ENCODE measurements around the gene XKR7.
A peak's percentile ranks its signal among the peaks of the same experiment; 100 is the strongest.

XKR7 gene

DNA sequence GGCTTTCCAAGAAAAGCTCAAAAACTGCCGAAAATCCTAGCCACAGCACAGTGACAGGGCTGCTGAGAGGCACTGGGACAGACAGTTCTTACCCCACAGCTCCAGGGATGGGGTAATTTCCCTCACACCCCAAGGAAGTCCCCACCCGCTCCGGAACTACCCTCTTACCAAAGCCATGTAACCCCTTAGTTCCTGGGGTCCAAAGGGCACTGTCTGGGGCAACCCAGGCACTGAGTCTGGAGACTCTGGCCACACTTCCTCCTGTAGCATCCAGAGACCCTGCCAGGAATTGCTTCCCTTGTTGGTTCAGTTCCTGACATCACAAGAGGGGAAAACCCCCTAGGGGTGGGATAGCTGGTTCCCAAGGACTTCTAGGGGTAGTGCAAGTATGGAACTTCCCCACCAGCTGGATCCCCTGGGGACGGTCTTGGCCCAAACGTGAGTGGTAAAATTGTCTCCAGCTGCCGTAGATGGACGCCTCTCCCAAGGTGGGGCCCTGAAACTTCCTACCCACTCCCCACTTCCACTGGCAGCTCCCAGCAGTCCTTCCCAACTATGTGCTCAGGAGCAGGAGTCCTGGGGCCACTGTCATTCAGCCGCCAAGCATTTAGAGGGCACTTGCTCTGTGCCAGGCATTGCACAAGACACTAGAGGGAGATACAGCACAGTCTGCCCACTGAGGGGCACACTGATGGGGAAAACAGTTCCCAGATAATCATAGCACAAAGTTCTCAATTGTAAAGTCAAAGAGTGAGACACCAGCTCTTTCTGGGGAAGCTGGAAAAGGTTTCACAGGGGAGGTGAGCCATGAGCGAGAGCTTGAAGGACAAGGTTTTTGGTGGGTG, 66.9 kb downstream of the XKR7 start:
- H3K4me1 ChIP-seq (ENCODE audit: control insufficient read depth in 1 of 2, insufficient read depth in 2 of 2, low read length in 2 of 2), result peaks cover 0 to 7% of the 10 kb centered on the region in 2 donors

GRCh38 chr20:32035426-32035779, 67.5 kb downstream of the XKR7 start:
- Histone ChIP-seq H3K9ac (ENCODE audit: low read depth in 1 of 2, low read length in 2 of 2) (no peak overlapping the region), H3K9me3 (ENCODE audit: control insufficient read depth in 1 of 2, low read length in 2 of 2) (no peaks in the 10 kb centered on the region), H3K27me3 (ENCODE audit: control insufficient read depth in 1 of 2, insufficient read depth in 2 of 2, low read length in 2 of 2) (peaks cover 27 to 28% of the 10 kb centered on the region in 2 donors), H3K27ac (ENCODE audit: low read depth, low read length) (no peak overlapping the region), H3K4me1 (ENCODE audit: control insufficient read depth in 1 of 2, insufficient read depth in 2 of 2, low read length in 2 of 2) (peaks cover 0 to 7% of the 10 kb centered on the region in 2 donors), H3K36me3 (ENCODE audit: control insufficient read depth in 1 of 2, insufficient read depth in 2 of 2, low read length in 2 of 2) (no peaks in the 10 kb centered on the region), H3K4me3 (ENCODE audit: low read depth in 1 of 2, low read length in 2 of 2) (no peak overlapping the region)

More for the DNA sequence above, 66.9 kb downstream of the XKR7 start:
- no peaks in the 10 kb centered on the region for H3K36me3 ChIP-seq (ENCODE audit: control insufficient read depth in 1 of 2, insufficient read depth in 2 of 2, low read length in 2 of 2)
- H3K9ac ChIP-seq (ENCODE audit: low read depth in 1 of 2, low read length in 2 of 2), result no peak overlapping the region
- H3K27ac ChIP-seq (ENCODE audit: low read depth, low read length), result no peak overlapping the region
- no peak overlapping the region for H3K4me3 ChIP-seq (ENCODE audit: low read depth in 1 of 2, low read length in 2 of 2)
- no peaks in the 10 kb centered on the region for H3K9me3 ChIP-seq (ENCODE audit: control insufficient read depth in 1 of 2, low read length in 2 of 2)
- H3K27me3 ChIP-seq (ENCODE audit: control insufficient read depth in 1 of 2, insufficient read depth in 2 of 2, low read length in 2 of 2), result peaks cover 29 to 33% of the 10 kb centered on the region in 2 donors

- no peaks in the 10 kb centered on the region for H3K36me3 ChIP-seq (ENCODE audit: control insufficient read depth in 1 of 2, insufficient read depth in 2 of 2, low read length in 2 of 2)
- H3K4me1 ChIP-seq (ENCODE audit: control insufficient read depth in 1 of 2, insufficient read depth in 2 of 2, low read length in 2 of 2), result peaks cover 0 to under 1% of the 10 kb centered on the region in 2 donors
- H3K4me3 ChIP-seq (ENCODE audit: low read depth in 1 of 2, low read length in 2 of 2), result no peak overlapping the region
- no peak overlapping the region for H3K27ac ChIP-seq (ENCODE audit: low read depth, low read length)
- H3K9ac ChIP-seq (ENCODE audit: low read depth in 1 of 2, low read length in 2 of 2), result no peak overlapping the region
- no peaks in the 10 kb centered on the region for H3K9me3 ChIP-seq (ENCODE audit: control insufficient read depth in 1 of 2, low read length in 2 of 2)
- peaks cover 27 to 28% of the 10 kb centered on the region in 2 donors for H3K27me3 ChIP-seq (ENCODE audit: control insufficient read depth in 1 of 2, insufficient read depth in 2 of 2, low read length in 2 of 2)
These were observed 68.3 kb downstream of the XKR7 start for GRCh38 chr20:32036252-32036651.

GRCh38 chr20:32036716-32037485, 69.0 kb downstream of the XKR7 start:
- Histone ChIP-seq H3K27me3 (ENCODE audit: control insufficient read depth in 1 of 2, insufficient read depth in 2 of 2, low read length in 2 of 2) (peaks cover 24 to 26% of the 10 kb centered on the region in 2 donors), H3K27ac (ENCODE audit: low read depth, low read length) (no peak overlapping the region), H3K9ac (ENCODE audit: low read depth in 1 of 2, low read length in 2 of 2) (no peak overlapping the region), H3K36me3 (ENCODE audit: control insufficient read depth in 1 of 2, insufficient read depth in 2 of 2, low read length in 2 of 2) (no peaks in the 10 kb centered on the region), H3K9me3 (ENCODE audit: control insufficient read depth in 1 of 2, low read length in 2 of 2) (no peaks in the 10 kb centered on the region), H3K4me3 (ENCODE audit: low read depth in 1 of 2, low read length in 2 of 2) (no peak overlapping the region), H3K4me1 (ENCODE audit: control insufficient read depth in 1 of 2, insufficient read depth in 2 of 2, low read length in 2 of 2) (no peaks in the 10 kb centered on the region)

GRCh38 chr20:32037929-32038328, 70.0 kb downstream of the XKR7 start:
- Histone ChIP-seq H3K36me3 (ENCODE audit: control insufficient read depth in 1 of 2, insufficient read depth in 2 of 2, low read length in 2 of 2) (no peaks in the 10 kb centered on the region), H3K27me3 (ENCODE audit: control insufficient read depth in 1 of 2, insufficient read depth in 2 of 2, low read length in 2 of 2) (peaks cover 19 to 20% of the 10 kb centered on the region in 2 donors), H3K9me3 (ENCODE audit: control insufficient read depth in 1 of 2, low read length in 2 of 2) (no peaks in the 10 kb centered on the region), H3K27ac (ENCODE audit: low read depth, low read length) (no peak overlapping the region), H3K9ac (ENCODE audit: low read depth in 1 of 2, low read length in 2 of 2) (no peak overlapping the region), H3K4me1 (ENCODE audit: control insufficient read depth in 1 of 2, insufficient read depth in 2 of 2, low read length in 2 of 2) (no peaks in the 10 kb centered on the region), H3K4me3 (ENCODE audit: low read depth in 1 of 2, low read length in 2 of 2) (no peak overlapping the region)

GRCh38 chr20:32040142-32040953, 72.4 kb downstream of the XKR7 start:
- Histone ChIP-seq H3K27me3 (ENCODE audit: control insufficient read depth in 1 of 2, insufficient read depth in 2 of 2, low read length in 2 of 2) (peaks cover 3 to 8% of the 10 kb centered on the region in 2 donors), H3K36me3 (ENCODE audit: control insufficient read depth in 1 of 2, insufficient read depth in 2 of 2, low read length in 2 of 2) (no peaks in the 10 kb centered on the region), H3K4me1 (ENCODE audit: control insufficient read depth in 1 of 2, insufficient read depth in 2 of 2, low read length in 2 of 2) (no peaks in the 10 kb centered on the region), H3K9ac (ENCODE audit: low read depth in 1 of 2, low read length in 2 of 2) (no peak overlapping the region), H3K9me3 (ENCODE audit: control insufficient read depth in 1 of 2, low read length in 2 of 2) (no peaks in the 10 kb centered on the region), H3K27ac (ENCODE audit: low read depth, low read length) (no peak overlapping the region), H3K4me3 (ENCODE audit: low read depth in 1 of 2, low read length in 2 of 2) (no peak overlapping the region)

DNA sequence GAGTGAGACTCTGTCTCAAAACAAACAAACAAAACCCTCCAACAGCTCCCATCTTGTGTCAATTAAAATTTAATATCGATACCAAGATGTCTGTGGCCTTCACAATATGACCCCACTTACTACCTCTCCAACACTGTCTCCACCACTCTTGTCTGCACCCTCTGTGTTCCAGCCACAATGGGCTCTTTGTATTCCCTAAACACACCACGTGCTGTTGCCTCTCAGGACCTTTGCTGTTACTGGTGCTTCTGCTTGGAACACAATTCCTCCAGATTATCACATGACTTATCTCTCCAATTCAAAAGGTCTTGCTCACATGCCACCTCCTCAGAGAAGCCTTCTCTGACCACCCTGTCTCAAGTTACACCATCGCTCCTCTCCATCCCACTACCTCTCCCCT, 78.0 kb downstream of the XKR7 start:
- Histone ChIP-seq H3K9ac (ENCODE audit: low read depth in 1 of 2, low read length in 2 of 2) (no peak overlapping the region), H3K4me1 (ENCODE audit: control insufficient read depth in 1 of 2, insufficient read depth in 2 of 2, low read length in 2 of 2) (no peaks in the 10 kb centered on the region), H3K27ac (ENCODE audit: low read depth, low read length) (no peak overlapping the region), H3K4me3 (ENCODE audit: low read depth in 1 of 2, low read length in 2 of 2) (no peak overlapping the region), H3K27me3 (ENCODE audit: control insufficient read depth in 1 of 2, insufficient read depth in 2 of 2, low read length in 2 of 2) (peaks cover 6 to 11% of the 10 kb centered on the region in 2 donors), H3K9me3 (ENCODE audit: control insufficient read depth in 1 of 2, low read length in 2 of 2) (no peaks in the 10 kb centered on the region), H3K36me3 (ENCODE audit: control insufficient read depth in 1 of 2, insufficient read depth in 2 of 2, low read length in 2 of 2) (no peaks in the 10 kb centered on the region)

GRCh38 chr20:32050324-32050841, 82.4 kb downstream of the XKR7 start:
- Histone ChIP-seq H3K4me3 (ENCODE audit: low read depth in 1 of 2, low read length in 2 of 2) (no peak overlapping the region), H3K36me3 (ENCODE audit: control insufficient read depth in 1 of 2, insufficient read depth in 2 of 2, low read length in 2 of 2) (no peaks in the 10 kb centered on the region), H3K27me3 (ENCODE audit: control insufficient read depth in 1 of 2, insufficient read depth in 2 of 2, low read length in 2 of 2) (peaks cover 27 to 31% of the 10 kb centered on the region in 2 donors), H3K9ac (ENCODE audit: low read depth in 1 of 2, low read length in 2 of 2) (no peak overlapping the region), H3K27ac (ENCODE audit: low read depth, low read length) (no peak overlapping the region), H3K9me3 (ENCODE audit: control insufficient read depth in 1 of 2, low read length in 2 of 2) (no peaks in the 10 kb centered on the region), H3K4me1 (ENCODE audit: control insufficient read depth in 1 of 2, insufficient read depth in 2 of 2, low read length in 2 of 2) (no peaks in the 10 kb centered on the region)

DNA sequence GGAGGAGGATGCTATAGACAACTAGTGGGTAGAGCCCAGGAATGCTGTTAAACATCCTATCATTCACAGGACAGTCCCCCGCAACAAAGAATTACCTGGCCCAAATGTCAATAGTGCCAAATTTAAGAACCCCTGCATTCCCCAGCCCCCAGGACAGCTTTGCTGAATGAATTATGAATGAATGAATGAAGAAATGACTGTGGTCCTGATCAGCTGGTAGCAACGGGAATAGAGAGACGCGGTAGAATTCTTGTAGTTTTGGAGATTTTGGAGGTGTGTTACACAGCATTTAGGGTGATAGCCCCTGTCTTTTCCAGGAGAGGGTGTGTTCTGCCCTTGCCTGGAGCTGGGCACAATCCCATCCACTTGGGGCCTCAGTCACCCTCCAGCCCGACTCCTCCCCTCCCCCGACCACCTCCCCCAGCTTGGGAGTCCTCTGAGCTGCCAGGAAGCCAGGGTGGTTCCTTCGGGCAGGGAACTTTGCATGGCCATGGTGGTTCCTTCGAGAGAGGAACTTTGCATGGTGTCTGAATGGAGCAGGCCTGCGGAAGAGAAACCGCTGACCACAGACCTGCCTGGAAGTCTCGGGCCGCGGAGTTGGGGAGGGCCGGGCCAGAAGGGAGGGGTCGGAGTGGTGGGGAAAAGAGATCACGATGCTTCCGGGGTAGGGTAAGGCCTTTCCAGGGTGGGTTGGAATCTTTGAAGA, 83.1 kb downstream of the XKR7 start:
- no peak overlapping the region for H3K27ac ChIP-seq (ENCODE audit: low read depth, low read length)
- peaks cover 27 to 31% of the 10 kb centered on the region in 2 donors for H3K27me3 ChIP-seq (ENCODE audit: control insufficient read depth in 1 of 2, insufficient read depth in 2 of 2, low read length in 2 of 2)
- peak overlapping the region in 1 of 2 donors; percentile 39 for H3K4me3 ChIP-seq (ENCODE audit: low read depth in 1 of 2, low read length in 2 of 2)

More for the DNA sequence above, 83.1 kb downstream of the XKR7 start:
- Histone ChIP-seq H3K36me3 (ENCODE audit: control insufficient read depth in 1 of 2, insufficient read depth in 2 of 2, low read length in 2 of 2) (no peaks in the 10 kb centered on the region), H3K9me3 (ENCODE audit: control insufficient read depth in 1 of 2, low read length in 2 of 2) (no peaks in the 10 kb centered on the region), H3K9ac (ENCODE audit: low read depth in 1 of 2, low read length in 2 of 2) (no peak overlapping the region), H3K4me1 (ENCODE audit: control insufficient read depth in 1 of 2, insufficient read depth in 2 of 2, low read length in 2 of 2) (no peaks in the 10 kb centered on the region)

Data from duodenal mucosa (tissue), 2 donors.